ENCODE data around the gene CEBPZ. TPM values are rescaled to one million over a fixed set of nuclear protein-coding genes. Genes with fewer than 3 reads are reported as not detected.

Gene CEBPZ
- total and polyA plus RNA-seq, 10 of the 15 experiments (the other 5 are each of a cell fraction or from before 2014, with no cell fraction given), result 29.4 to 89.2 (median 49.5) TPM

GRCh38 chr2:37154785-37155184 is 76.6 kb downstream of the CEBPZ start:
- WGBS (ENCODE audit: insufficient coverage, insufficient replicate concordance, low lambda C conversion rate, missing lambda C conversion rate), result 53% methylated on average over 4 of the region's 4 CpGs
- Histone ChIP-seq H3K4me1 (ENCODE audit: control insufficient read depth, insufficient read depth, low read length) (peaks cover 12% of the 10 kb centered on the region), H2AFZ (ENCODE audit: control insufficient read depth, low read depth, low read length) (no peak overlapping the region), H3K79me2 (ENCODE audit: control insufficient read depth, insufficient read depth, low read length) (peaks cover 76% of the 10 kb centered on the region), H3K36me3 (ENCODE audit: control insufficient read depth in 2 of 2, insufficient read depth in 2 of 2, low read length in 1 of 2) (peaks cover 0 to 9% of the 10 kb centered on the region in 2 experiments; a peak in 1 of 4 replicates), H3K27ac (ENCODE audit: control insufficient read depth, insufficient read depth) (peak overlapping the region; percentile 95; the same call in 1 of the 2 replicates), H3K9ac (ENCODE audit: control insufficient read depth, insufficient read depth, low read length) (peak overlapping the region; percentile 97), H3K4me3 (peak overlapping the region; percentile 92), H4K20me1 (ENCODE audit: control insufficient read depth, insufficient read depth) (0 out of 2 replicates have a peak, but pooled peaks cover 3% of the 10 kb centered on the region), H3K9me3 (replicated peaks; ENCODE audit: control insufficient read depth, insufficient read depth, low read length) (peaks cover 2% of the 10 kb centered on the region; the same call in 1 of the 3 replicates), H3K4me2 (ENCODE audit: control insufficient read depth, insufficient read depth) (peak overlapping the region; percentile 97), H3K27me3 (replicated peaks in 1 of 2; ENCODE audit: control insufficient read depth in 2 of 2, insufficient read depth in 2 of 2, low read length in 1 of 2) (no peaks in the 10 kb centered on the region)
- DNase-seq (ENCODE audit: low read depth, low spot score) (no peak), FAIRE-seq (no peak), ATAC-seq (peak; percentile 28)
- no TSS peak for BruUV-seq (replicated peaks)
- CTCF ChIA-PET, result interaction anchor here (0.6 to 1.1 kb wide), 2 partner anchors 72 to 236 kb away, joined by 3 read pairs; no protein-coding TSS in a partner anchor
- RAD21 ChIA-PET (ENCODE audit: unreplicated experiment), result interaction anchor here (1.2 kb wide), 1 partner anchor 65 kb away, joined by 4 read pairs; no protein-coding TSS in a partner anchor
- in situ Hi-C loops (cut with MboI) (no loop called here), intact Hi-C loops (cut with micrococcal nuclease; ENCODE audit: unreplicated experiment) (loop anchor here (5.0 kb wide), 1 partner anchor 78 kb away; the partner anchor contains the start of genes CEBPZ and NDUFAF7)
- SMC1A ChIA-PET (ENCODE audit: uncharacterized antibody, unreplicated experiment), result interaction anchor here (0.6 to 1.1 kb wide), 4 partner anchors 9 to 312 kb away, joined by 3 read pairs; no protein-coding TSS in a partner anchor
- POLR2A ChIA-PET, result interaction anchor here (0.6 to 1.2 kb wide), 3 partner anchors 48 to 73 kb away, joined by 3 to 4 read pairs (median 3); no protein-coding TSS in a partner anchor
- TF ChIP-seq BACH1 (IDR thresholded peaks at IDR 0.05; ENCODE audit: borderline replicate concordance), result no peak
- TF ChIP-seq ESRRA (IDR thresholded peaks at IDR 0.05; ENCODE audit: low read length), result no peak
- TF ChIP-seq, protein P1, sequence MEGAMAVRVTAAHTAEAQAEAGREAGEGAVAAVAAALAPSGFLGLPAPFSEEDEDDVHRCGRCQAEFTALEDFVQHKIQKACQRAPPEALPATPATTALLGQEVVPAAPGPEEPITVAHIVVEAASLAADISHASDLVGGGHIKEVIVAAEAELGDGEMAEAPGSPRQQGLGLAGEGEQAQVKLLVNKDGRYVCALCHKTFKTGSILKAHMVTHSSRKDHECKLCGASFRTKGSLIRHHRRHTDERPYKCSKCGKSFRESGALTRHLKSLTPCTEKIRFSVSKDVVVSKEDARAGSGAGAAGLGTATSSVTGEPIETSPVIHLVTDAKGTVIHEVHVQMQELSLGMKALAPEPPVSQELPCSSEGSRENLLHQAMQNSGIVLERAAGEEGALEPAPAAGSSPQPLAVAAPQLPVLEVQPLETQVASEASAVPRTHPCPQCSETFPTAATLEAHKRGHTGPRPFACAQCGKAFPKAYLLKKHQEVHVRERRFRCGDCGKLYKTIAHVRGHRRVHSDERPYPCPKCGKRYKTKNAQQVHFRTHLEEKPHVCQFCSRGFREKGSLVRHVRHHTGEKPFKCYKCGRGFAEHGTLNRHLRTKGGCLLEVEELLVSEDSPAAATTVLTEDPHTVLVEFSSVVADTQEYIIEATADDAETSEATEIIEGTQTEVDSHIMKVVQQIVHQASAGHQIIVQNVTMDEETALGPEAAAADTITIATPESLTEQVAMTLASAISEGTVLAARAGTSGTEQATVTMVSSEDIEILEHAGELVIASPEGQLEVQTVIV (IDR thresholded peaks at IDR 0.05; ENCODE audit: borderline replicate concordance, partially characterized antibody), result peak; percentile 8
- TF ChIP-seq ZNF622 (IDR thresholded peaks at IDR 0.05), result no peak
- no peak for TF ChIP-seq YY1 (IDR thresholded peaks at IDR 0.05; ENCODE audit: low read depth, low read length)
- 0 out of 2 replicates have a peak, but pooled peaks have one; percentile 41 for TF ChIP-seq NBN (IDR thresholded peaks at IDR 0.05)
- no peak for TF ChIP-seq IKZF1 (conservative IDR thresholded peaks at IDR 0.05)
- TF ChIP-seq BCL3 (IDR thresholded peaks at IDR 0.05; ENCODE audit: borderline replicate concordance, insufficient read depth, low read depth, low read length, poor library complexity, severe bottlenecking), result no peak
- no peak for TF ChIP-seq HDAC6 (IDR thresholded peaks at IDR 0.05; ENCODE audit: unreplicated experiment)
- TF ChIP-seq ZNF384 (IDR thresholded peaks at IDR 0.05; ENCODE audit: borderline replicate concordance, low read depth, low read length), result peak; percentile 43; the same call in 1 of the 2 replicates
- TF ChIP-seq RELB (IDR thresholded peaks at IDR 0.05; ENCODE audit: low read depth), result 0 out of 2 replicates have a peak, but pooled peaks have one; percentile 21
- TF ChIP-seq HDGF (IDR thresholded peaks at IDR 0.05), result 0 out of 2 replicates have a peak, but pooled peaks have one; percentile 59
- no peak for TF ChIP-seq RAD51 (IDR thresholded peaks at IDR 0.05)
- no peak for TF ChIP-seq FOXM1 (IDR thresholded peaks at IDR 0.05; ENCODE audit: low read depth, low read length)
- no peak for TF ChIP-seq FOS (IDR thresholded peaks at IDR 0.05; ENCODE audit: borderline replicate concordance, extremely low read depth, insufficient read length)
- TF ChIP-seq ZNF274 (IDR thresholded peaks at IDR 0.05; ENCODE audit: insufficient read depth, insufficient read length), result no peak
- no peak for TF ChIP-seq EGR1 (IDR thresholded peaks at IDR 0.05; ENCODE audit: borderline replicate concordance in 1 of 2, low read depth in 2 of 2, low read length in 2 of 2)
